Tibial artery (tissue), 4 donors: Measurements from ENCODE around the gene RAPGEF6.
"Not testable (repeated sequence)": the region's sequence is repeated elsewhere in the genome, so short reads cannot be mapped to it uniquely, and the experiment has no call there.

Experiments
- DNase-seq, 2 donors: peaks; one replicate each; pipeline ENCODE4 v3.0.0-alpha.2; 2019
- H3K27ac ChIP-seq, 2 donors: fragments of 200-600 bp; sonication (generic) in 1 of 2; 1 replicate in 1 of 2; 2 replicates in 1 of 2; pipeline ENCODE4 v1.5.1; 2018 to 2019; ENCODE audit warnings: mild to moderate bottlenecking in 1 of 2
- H3K27me3 ChIP-seq, 2 donors: fragments of 200-600 bp; sonication (generic) in 1 of 2; one replicate each; pipeline versions ENCODE4 v1.5.1 to v1.6.0; 2016 to 2019
- H3K36me3 ChIP-seq, 3 donors: fragments of 200-600 bp; sonication (generic) in 2 of 3; one replicate each; pipeline ENCODE4 v1.5.1; 2016 to 2019; ENCODE audit warnings: mild to moderate bottlenecking in 2 of 3
- H3K4me1 ChIP-seq, 4 donors: fragments of 200-600 bp; sonication (generic) in 2 of 4; 1 replicate in 3 of 4; 2 replicates in 1 of 4; pipeline ENCODE4 v1.5.1; 2016 to 2019
- H3K4me3 ChIP-seq, 2 donors: fragments of 200-600 bp; sonication (generic) in 1 of 2; 1 replicate in 1 of 2; 2 replicates in 1 of 2; pipeline ENCODE4 v1.5.1; 2018 to 2019; ENCODE audit warnings: mild to moderate bottlenecking in 2 of 2
- H3K9me3 ChIP-seq, 3 donors: fragments of 200-600 bp; sonication (generic) in 1 of 3; one replicate each; pipeline ENCODE4 v1.5.1; 2016 to 2019
- CTCF ChIP-seq, 2 experiments: fragments of 200-600 bp in 1 of 2; fragments of 450-650 bp in 1 of 2; IDR thresholded peaks; one replicate each; pipeline ENCODE4 v1.5.1; 2017 to 2019; ENCODE audit warnings: antibody characterized with exemption in 2 of 2, mild to moderate bottlenecking in 1 of 2, moderate library complexity in 1 of 2
- intact Hi-C: fragments of 100-400 bp; cut with DNase I; formaldehyde crosslinking; loops from one replicate; pipeline ENCODE4 v1.15.0; 2023; ENCODE audit warnings: low total_unique reads

RAPGEF6 gene

GRCh38 chr5:131682175-131682574, 47.1 kb upstream of the RAPGEF6 start:
- no peak for DNase-seq
- intact Hi-C loops, result no loop called here
- H3K4me3 ChIP-seq, result no peak overlapping the region
- no peak for TF ChIP-seq CTCF (IDR thresholded peaks at IDR 0.05)
- H3K36me3 ChIP-seq, result peaks cover 12 to 37% (median 19%) of the 10 kb centered on the region in 3 donors
- peaks cover 0 to 5% (median 0%) of the 10 kb centered on the region in 4 donors for H3K4me1 ChIP-seq
- no peaks in the 10 kb centered on the region for H3K9me3 ChIP-seq
- H3K27me3 ChIP-seq, result no peaks in the 10 kb centered on the region
- H3K27ac ChIP-seq, result no peak overlapping the region

- DNase-seq, result no peak
- no peak overlapping the region for H3K4me3 ChIP-seq
- intact Hi-C loops, result no loop called here
- peaks cover 32 to 60% (median 38%) of the 10 kb centered on the region in 3 donors for H3K36me3 ChIP-seq
- no peak overlapping the region for H3K27ac ChIP-seq
- no peaks in the 10 kb centered on the region for H3K9me3 ChIP-seq
- no peaks in the 10 kb centered on the region for H3K27me3 ChIP-seq
- H3K4me1 ChIP-seq, result peaks cover 0 to 5% (median 0%) of the 10 kb centered on the region in 4 donors
- TF ChIP-seq CTCF (IDR thresholded peaks at IDR 0.05), result no peak
Observed at GRCh38 chr5:131679911-131680310, 44.9 kb upstream of the RAPGEF6 start.

- DNase-seq, H3K4me3 ChIP-seq, H3K9me3 ChIP-seq, H3K27ac ChIP-seq, intact Hi-C loops, H3K27me3 ChIP-seq: not testable (repeated sequence)
- peaks cover 35 to 64% (median 43%) of the 10 kb centered on the region in 3 donors for H3K36me3 ChIP-seq
- peaks cover 0 to 20% (median 10%) of the 10 kb centered on the region in 4 donors for H3K4me1 ChIP-seq
Observed at GRCh38 chr5:131678273-131678672, 43.2 kb upstream of the RAPGEF6 start.

- H3K4me1 ChIP-seq, result peaks cover 0 to 30% (median 16%) of the 10 kb centered on the region in 4 donors
- H3K27ac ChIP-seq, result no peak overlapping the region
- no peaks in the 10 kb centered on the region for H3K9me3 ChIP-seq
- no peak for DNase-seq
- H3K4me3 ChIP-seq, result no peak overlapping the region
- H3K27me3 ChIP-seq, result no peaks in the 10 kb centered on the region
- H3K36me3 ChIP-seq, result peaks cover 35 to 64% (median 37%) of the 10 kb centered on the region in 3 donors
- no peak for TF ChIP-seq CTCF (IDR thresholded peaks at IDR 0.05)
- intact Hi-C loops, result no loop called here
Observed at GRCh38 chr5:131677115-131677514, 42.1 kb upstream of the RAPGEF6 start.

GRCh38 chr5:131672776-131673175, 37.7 kb upstream of the RAPGEF6 start:
- H3K4me3 ChIP-seq, result no peak overlapping the region
- H3K9me3 ChIP-seq, result no peaks in the 10 kb centered on the region
- peaks cover 0 to 41% (median 24%) of the 10 kb centered on the region in 4 donors for H3K4me1 ChIP-seq
- no peaks in the 10 kb centered on the region for H3K27me3 ChIP-seq
- TF ChIP-seq CTCF (IDR thresholded peaks at IDR 0.05), result no peak
- peak overlapping the region; percentile 47 to 62 for H3K27ac ChIP-seq
- H3K36me3 ChIP-seq, result peaks cover 39 to 50% (median 43%) of the 10 kb centered on the region in 3 donors
- intact Hi-C loops, result no loop called here
- no peak for DNase-seq

GRCh38 chr5:131671994-131672655, 37.1 kb upstream of the RAPGEF6 start:
- DNase-seq, result no peak
- intact Hi-C loops, result no loop called here
- peaks cover 33 to 47% (median 37%) of the 10 kb centered on the region in 3 donors for H3K36me3 ChIP-seq
- peaks cover 0 to 41% (median 24%) of the 10 kb centered on the region in 4 donors for H3K4me1 ChIP-seq
- H3K4me3 ChIP-seq, result no peak overlapping the region
- peak overlapping the region; percentile 47 to 62 for H3K27ac ChIP-seq
- no peaks in the 10 kb centered on the region for H3K9me3 ChIP-seq
- H3K27me3 ChIP-seq, result no peaks in the 10 kb centered on the region
- no peak for TF ChIP-seq CTCF (IDR thresholded peaks at IDR 0.05)
